GM04504 (cell line): Measurements from ENCODE around the gene PCBP4.
"Not testable (repeated sequence)": the region's sequence is repeated elsewhere in the genome, so short reads cannot be mapped to it uniquely, and the experiment has no call there.

ENCODE experiments used
- DNase-seq: peaks from one replicate; pipeline ENCODE4 v3.0.0-alpha.2; 2012; ENCODE audit warnings: low read depth

Gene PCBP4

DNA sequence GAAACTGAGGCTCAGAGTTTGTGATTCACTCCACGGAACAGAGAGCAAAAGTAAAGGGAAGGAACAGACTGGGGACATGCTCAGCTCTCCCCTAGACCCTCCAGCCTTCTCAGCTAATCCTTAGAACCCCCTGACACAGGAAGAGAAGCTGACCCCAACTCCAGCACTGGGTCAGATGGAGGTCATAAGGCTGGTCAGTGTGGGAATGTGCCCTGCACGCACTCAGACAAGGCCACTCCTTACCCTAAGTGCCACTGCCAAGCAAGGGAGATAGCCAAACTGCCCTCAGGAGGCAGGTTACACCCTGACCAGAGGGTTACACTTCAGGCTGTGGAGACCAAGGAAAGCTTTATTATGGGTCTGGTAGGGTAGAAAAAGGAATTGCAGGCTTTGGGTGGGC lies 27.3 kb upstream of the PCBP4 start:
- DNase-seq = no peak

DNA sequence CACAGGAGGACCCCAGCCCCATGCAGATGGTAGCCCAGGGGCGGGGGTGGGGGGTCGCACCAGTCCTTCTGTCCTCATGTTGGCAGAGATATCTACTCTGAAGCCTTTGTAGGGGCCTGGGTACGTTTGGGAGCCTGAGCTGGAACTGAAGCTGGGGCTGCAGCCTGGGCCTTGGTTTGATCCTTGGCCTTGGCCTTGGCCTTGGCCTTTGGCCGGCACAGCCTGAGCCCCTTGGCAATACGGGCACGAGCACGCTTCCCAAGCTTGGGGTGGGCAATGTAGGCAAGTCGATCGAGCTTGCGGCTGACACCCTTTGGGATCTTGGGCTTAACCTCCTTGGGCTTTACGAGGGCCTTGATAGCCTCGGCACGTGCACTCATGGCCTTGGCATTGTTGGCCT lies 26.4 kb upstream of the PCBP4 start:
- not testable (repeated sequence) for DNase-seq

GRCh38 chr3:51992017-51992682 lies 24.9 kb upstream of the PCBP4 start:
- DNase-seq = no peak

DNA sequence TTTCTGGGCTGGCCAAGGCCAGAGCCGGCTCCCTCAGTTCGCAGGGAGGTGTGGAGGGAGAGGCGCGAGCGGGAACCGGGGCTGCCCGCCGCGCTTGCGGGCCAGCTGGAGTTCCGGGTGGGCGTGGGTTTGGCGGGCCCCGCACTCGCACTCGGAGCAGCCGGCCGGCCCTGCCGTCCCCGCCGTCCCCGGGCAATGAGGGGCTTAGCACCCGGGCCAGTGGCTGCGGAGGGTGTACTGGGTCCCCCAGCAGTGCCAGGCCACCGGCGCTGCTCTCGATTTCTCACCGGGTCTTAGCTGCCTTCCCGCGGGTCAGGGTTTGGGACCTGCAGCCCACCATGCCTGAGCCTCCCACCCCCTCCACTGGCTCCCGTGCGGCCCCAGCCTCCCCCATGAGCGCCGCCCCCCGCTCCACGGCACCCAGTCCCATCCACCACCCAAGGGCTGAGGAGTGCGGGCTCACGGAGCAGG lies 23.3 kb upstream of the PCBP4 start:
- DNase-seq = not testable (repeated sequence)

GRCh38 chr3:51988286-51989146 lies 21.3 kb upstream of the PCBP4 start:
- DNase-seq = no peak

GRCh38 chr3:51987568-51987967 lies 20.3 kb upstream of the PCBP4 start:
- no peak for DNase-seq

GRCh38 chr3:51986010-51986947 lies 19.0 kb upstream of the PCBP4 start:
- DNase-seq = no peak

DNA sequence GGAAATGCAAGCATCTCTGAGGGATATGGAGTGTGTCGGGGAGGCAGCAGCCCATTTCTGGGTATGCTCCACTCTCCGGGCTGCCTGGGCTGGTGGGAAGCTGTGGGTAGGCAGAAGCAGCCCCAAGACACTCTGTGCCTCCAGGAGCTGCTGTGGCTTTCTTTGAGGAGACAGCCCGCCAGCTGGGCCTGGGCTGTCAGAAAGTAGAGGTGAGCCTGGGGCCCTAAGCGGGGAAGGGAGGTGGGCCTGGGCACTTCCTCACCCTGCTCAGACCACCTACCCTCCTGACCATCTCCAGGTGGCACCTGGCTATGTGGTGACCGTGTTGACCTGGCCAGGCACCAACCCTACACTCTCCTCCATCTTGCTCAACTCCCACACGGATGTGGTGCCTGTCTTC lies 17.8 kb upstream of the PCBP4 start:
- DNase-seq = no peak

- DNase-seq = no peak
These were observed 17.0 kb upstream of the PCBP4 start for GRCh38 chr3:51984269-51984647.

DNA sequence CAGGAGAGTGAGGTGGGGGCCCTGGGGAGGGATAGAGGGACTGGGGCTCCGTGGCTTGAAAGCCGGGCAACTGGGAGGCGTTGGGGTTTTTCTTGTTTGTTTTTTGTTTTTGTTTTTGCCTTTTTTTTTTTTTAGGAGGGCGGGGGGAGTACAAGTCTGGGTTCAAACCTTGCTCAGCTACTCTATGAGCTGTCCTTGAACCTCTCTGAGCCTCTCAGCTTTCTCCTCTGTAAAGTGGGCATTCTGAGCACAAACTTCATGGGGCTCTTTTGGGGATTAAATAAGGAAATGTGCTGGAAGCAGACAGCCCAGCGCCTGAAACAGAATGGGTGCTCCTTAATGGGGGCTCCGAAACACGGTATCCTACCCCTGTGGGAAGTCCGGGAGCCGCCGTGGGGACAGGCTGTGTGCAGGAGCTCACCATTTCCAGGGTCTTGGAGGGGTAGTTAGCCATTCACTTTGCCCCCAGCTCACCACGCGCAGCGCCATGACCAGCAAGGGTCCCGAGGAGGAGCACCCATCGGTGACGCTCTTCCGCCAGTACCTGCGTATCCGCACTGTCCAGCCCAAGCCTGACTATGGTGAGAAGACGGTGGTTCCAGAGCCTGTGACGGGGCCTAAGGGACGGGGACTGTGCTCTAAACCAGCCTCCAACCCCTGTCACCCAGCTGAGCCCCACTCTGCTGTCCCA lies 16.5 kb upstream of the PCBP4 start:
- DNase-seq = no peak

DNA sequence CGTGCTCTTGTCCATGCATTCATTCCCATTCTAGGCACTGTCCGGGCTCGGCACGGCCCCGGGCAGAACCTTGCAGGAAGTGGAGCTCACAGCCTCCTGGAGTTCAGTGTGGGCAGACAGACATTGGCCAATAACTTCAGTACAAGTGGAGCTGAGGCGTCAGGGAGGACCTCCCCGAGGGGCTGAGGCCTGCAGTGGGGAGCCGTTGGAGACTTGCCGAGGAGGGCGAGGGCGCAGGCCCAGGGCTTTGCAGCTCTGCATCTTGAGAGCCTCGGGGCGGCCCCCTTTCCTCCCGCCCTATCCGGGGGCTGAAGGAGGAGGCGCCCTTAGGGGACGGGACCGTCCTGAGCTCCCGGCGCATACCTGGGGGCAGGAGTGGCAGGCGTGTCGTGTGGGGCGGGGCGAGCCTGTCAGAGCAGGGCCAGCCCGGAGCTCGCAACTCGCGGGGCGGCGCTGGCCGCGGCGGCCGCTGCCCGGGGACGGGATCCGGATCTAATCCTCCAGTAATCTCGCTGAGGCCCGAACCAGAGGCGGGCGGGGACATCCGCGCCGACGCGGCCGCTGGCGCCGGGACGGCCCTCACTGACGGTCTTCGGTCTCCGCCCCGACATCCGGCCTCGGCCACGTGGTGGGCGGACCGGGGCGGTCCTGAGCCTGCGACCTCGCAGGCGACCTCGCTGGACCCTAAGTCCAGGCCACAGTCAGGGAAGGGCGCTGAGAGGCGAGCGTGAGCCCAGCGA lies 15.8 kb upstream of the PCBP4 start, which contains the start of gene ACY1:
Gene ACY1 (plus strand): TSS at position 698 of the 740 bp plus-strand sequence. CDS start 530 bp downstream, outside the sequence.
- peak; percentile 76 for DNase-seq

- no peak for DNase-seq
These were observed 15.1 kb upstream of the PCBP4 start for GRCh38 chr3:51982352-51982837.

GRCh38 chr3:51980253-51980652 lies 13.0 kb upstream of the PCBP4 start:
- no peak for DNase-seq

DNA sequence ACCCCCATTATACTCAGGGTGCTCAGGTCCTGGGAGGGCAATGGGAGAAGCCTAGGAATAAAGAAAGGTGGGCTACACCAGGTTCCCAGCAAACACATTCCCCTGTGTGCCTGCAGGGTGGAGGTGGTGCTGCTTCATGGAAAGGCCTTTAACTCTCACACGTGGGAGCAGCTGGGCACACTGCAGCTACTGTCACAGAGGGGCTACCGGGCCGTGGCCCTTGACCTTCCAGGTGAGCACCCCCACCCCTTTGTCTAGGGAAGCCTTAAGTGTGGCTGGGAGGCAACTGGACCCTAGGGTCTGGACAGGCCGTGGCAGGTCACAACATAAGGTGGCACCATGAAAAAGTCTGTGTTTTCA lies 10.9 kb upstream of the PCBP4 start:
- DNase-seq = no peak

GRCh38 chr3:51977446-51978142 lies 10.3 kb upstream of the PCBP4 start:
- no peak for DNase-seq

DNA sequence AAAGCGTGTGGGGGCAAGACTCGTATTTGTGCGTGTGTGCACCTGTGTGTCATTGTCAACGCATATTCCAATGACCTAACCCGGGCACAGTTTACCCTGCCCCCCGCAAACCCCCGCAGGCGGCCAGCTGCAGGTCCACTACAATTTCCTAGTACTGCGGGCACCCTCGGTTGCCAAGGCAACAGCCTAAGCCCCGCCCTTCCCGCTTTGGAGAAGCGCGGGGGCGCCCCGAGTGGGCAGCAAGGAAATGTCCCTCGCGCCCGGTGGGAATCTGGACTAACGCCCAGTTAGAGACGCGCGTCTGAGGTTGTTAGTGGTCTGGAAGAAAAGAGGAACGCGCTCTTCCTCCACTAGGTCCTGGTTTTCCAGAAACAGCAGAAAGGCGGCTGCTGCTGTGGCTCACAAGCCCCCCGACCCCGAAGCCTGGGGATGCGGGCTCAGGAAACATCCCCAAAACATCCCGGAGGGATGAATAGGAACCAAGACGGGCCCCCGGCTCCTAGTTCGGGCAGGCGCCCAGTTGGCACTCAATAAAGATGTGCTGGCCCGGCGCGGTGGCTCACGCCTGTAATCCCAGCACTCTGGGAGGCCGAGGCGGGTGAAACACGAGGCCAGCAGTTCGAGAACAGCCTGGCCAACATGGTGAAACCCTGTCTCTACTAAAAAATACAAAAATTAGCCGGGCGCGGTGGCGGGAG lies 8.7 kb upstream of the PCBP4 start:
- no peak for DNase-seq

- no peak for DNase-seq
These were observed 8.0 kb upstream of the PCBP4 start, which contains the start of gene ABHD14A for GRCh38 chr3:51974963-51975851. ABHD14A (plus strand) TSS chr3:51975064; CDS start chr3:51975136, 72 bp downstream.

DNA sequence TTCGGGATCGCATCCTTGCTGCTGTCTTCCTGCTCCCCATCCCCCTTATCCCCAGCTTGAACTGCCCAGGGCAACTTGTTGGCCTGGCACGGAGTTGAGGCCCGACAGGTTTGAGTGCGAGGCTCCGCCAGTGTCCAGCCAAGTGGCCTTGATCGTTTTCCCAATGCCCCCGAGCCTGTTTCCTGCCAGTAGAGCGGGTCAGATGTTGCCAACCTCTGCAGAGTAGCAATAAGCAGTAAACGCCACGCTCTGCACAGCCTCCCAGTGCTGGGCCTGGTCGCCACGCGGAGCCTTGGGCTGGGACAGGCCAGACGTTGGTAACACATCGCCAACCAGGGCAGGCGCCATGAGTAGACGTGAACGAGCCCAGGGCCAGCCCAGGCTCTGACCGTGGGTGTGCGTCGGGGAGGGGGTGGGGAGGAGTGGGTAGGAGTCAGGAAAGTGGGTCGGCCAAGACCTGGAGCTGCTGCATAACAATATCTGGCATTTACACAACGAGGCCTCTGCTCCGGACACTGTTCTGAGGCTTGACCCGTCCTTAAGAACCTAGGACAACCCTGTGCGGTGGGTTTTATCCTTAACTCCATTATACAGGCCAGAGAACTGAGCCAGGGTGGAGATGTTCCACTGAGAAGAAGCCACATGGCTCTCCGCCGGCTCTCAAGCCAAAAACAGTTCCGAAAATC lies 7.2 kb upstream of the PCBP4 start:
- no peak for DNase-seq
